Trophoblast cell (in vitro differentiated cells and primary cell): ENCODE results near the gene COQ6.
"Not testable (repeated sequence)": the region's sequence is repeated elsewhere in the genome, so short reads cannot be mapped to it uniquely, and the experiment has no call there.

Experiments
- DNase-seq, 2 donors: peaks; one replicate each; pipeline ENCODE4 v3.0.0-alpha.2; 2016
- H2AFZ ChIP-seq: 2 replicates; pipeline ENCODE4 v1.6.1; 2013; ENCODE audit warnings: low read length, moderate library complexity, mild to moderate bottlenecking; ENCODE audit not compliant: insufficient read depth, poor library complexity
- H2AK5ac ChIP-seq: 2 replicates; pipeline ENCODE4 v1.6.1; 2013; ENCODE audit warnings: mild to moderate bottlenecking, low read length
- H2BK120ac ChIP-seq: 2 replicates; pipeline ENCODE4 v1.6.1; 2013; ENCODE audit warnings: low read length, mild to moderate bottlenecking, moderate library complexity; ENCODE audit not compliant: insufficient read depth, poor library complexity
- H2BK12ac ChIP-seq: 2 replicates; pipeline ENCODE4 v1.6.1; 2013; ENCODE audit warnings: mild to moderate bottlenecking, low read length, moderate library complexity
- H2BK5ac ChIP-seq: 2 replicates; pipeline ENCODE4 v1.6.1; 2013; ENCODE audit warnings: low read length, low read depth, moderate library complexity, mild to moderate bottlenecking; ENCODE audit not compliant: poor library complexity
- H3K14ac ChIP-seq: 2 replicates; pipeline ENCODE4 v1.6.1; 2013; ENCODE audit warnings: mild to moderate bottlenecking, low read length
- H3K18ac ChIP-seq: 2 replicates; pipeline ENCODE4 v1.6.1; 2013; ENCODE audit warnings: mild to moderate bottlenecking, low read length
- H3K23ac ChIP-seq: 2 replicates; pipeline ENCODE4 v1.6.1; 2013; ENCODE audit warnings: low read length
- H3K27ac ChIP-seq: 2 replicates; pipeline ENCODE4 v1.5.1; 2013; ENCODE audit warnings: low read depth, mild to moderate bottlenecking, inconsistent platforms, low read length, moderate library complexity
- H3K27me3 ChIP-seq: 2 replicates; pipeline ENCODE4 v1.6.1; 2013; ENCODE audit warnings: inconsistent platforms, mild to moderate bottlenecking, low read length, moderate library complexity; ENCODE audit not compliant: insufficient read depth
- H3K36me3 ChIP-seq, 2 experiments: 1 replicate in 1 of 2; 2 replicates in 1 of 2; pipeline ENCODE4 v1.6.1; 2013; ENCODE audit warnings: low read length in 2 of 2, mild to moderate bottlenecking in 2 of 2, moderate library complexity in 1 of 2; ENCODE audit not compliant: insufficient read depth in 2 of 2, control insufficient read depth in 1 of 2
- H3K4ac ChIP-seq: 2 replicates; pipeline ENCODE4 v1.6.1; 2013; ENCODE audit warnings: low read depth, mild to moderate bottlenecking, low read length, moderate library complexity
- H3K4me1 ChIP-seq, 2 experiments: 1 replicate in 1 of 2; 2 replicates in 1 of 2; pipeline ENCODE4 v1.6.1; 2013; ENCODE audit warnings: low read length in 2 of 2, mild to moderate bottlenecking in 2 of 2, moderate library complexity in 1 of 2; ENCODE audit not compliant: insufficient read depth in 2 of 2, control insufficient read depth in 1 of 2
- H3K4me2 ChIP-seq: 2 replicates; pipeline ENCODE4 v1.6.1; 2013; ENCODE audit warnings: inconsistent platforms, mild to moderate bottlenecking, low read length, moderate library complexity
- H3K4me3 ChIP-seq: 2 replicates; pipeline ENCODE4 v1.5.1; 2013; ENCODE audit warnings: mild to moderate bottlenecking, low read depth, low read length, inconsistent platforms
- H3K79me1 ChIP-seq: one replicate; pipeline ENCODE4 v1.6.1; 2013; ENCODE audit warnings: low read length
- H3K79me2 ChIP-seq: 2 replicates; pipeline ENCODE4 v1.6.1; 2013; ENCODE audit warnings: low read length, mild to moderate bottlenecking; ENCODE audit not compliant: control insufficient read depth, insufficient read depth, poor library complexity
- H3K9ac ChIP-seq: 2 replicates; pipeline ENCODE4 v1.6.1; 2013; ENCODE audit warnings: mild to moderate bottlenecking, low read length
- H3K9me3 ChIP-seq: 2 replicates; pipeline ENCODE4 v1.6.1; 2013; ENCODE audit warnings: low read depth, mild to moderate bottlenecking, control low read depth, inconsistent platforms, low read length; ENCODE audit not compliant: insufficient read depth
- H4K12ac ChIP-seq: 2 replicates; pipeline ENCODE4 v1.6.1; 2013; ENCODE audit warnings: low read depth, mild to moderate bottlenecking, low read length, moderate library complexity
- H4K8ac ChIP-seq: 2 replicates; pipeline ENCODE4 v1.6.1; 2013; ENCODE audit warnings: low read depth, mild to moderate bottlenecking, low read length, moderate library complexity
- H4K91ac ChIP-seq: one replicate; pipeline ENCODE4 v1.6.1; 2013; ENCODE audit warnings: low read depth, mild to moderate bottlenecking, low read length, moderate library complexity
- WGBS: extraction: QIAGEN DNeasy Blood & Tissue Kit; methylation state at CpG from one replicate; pipeline ENCODE4 v1.1.7; 2013; ENCODE audit warnings: missing lambda C conversion rate; ENCODE audit not compliant: insufficient read length, insufficient coverage; ENCODE audit errors: extremely low coverage; 5-methylcytosine and 5-hydroxymethylcytosine counted together

Gene COQ6

DNA sequence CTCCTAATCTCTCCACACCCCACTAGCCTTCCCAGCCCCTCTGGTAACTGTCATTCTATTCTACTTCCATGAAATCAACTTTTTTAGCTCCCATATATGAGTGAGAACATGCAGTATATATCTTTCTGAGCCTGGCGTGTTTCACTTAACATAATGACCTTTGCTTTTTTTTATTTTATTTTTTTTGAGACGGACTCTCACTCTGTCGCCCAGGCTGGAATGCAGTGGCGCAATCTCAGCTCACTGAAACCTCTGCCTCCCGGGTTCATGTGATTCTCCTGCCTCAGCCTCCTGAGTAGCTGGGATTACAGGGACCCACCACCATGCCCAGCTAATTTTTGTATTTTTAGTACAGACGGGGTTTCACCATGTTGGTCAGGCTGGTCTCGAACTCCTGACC is 38.6 kb downstream of the COQ6 start:
- not testable (repeated sequence) for H3K4me2 ChIP-seq, H3K18ac ChIP-seq, H3K23ac ChIP-seq, H2BK120ac ChIP-seq, H3K79me2 ChIP-seq, H4K8ac ChIP-seq, H2BK5ac ChIP-seq, H3K4ac ChIP-seq, H2AK5ac ChIP-seq, H3K4me1 ChIP-seq, H4K91ac ChIP-seq, H2BK12ac ChIP-seq, H3K27ac ChIP-seq, H3K36me3 ChIP-seq, H4K12ac ChIP-seq, H3K9me3 ChIP-seq, DNase-seq, H3K27me3 ChIP-seq, H2AFZ ChIP-seq, H3K14ac ChIP-seq, H3K4me3 ChIP-seq, H3K9ac ChIP-seq, H3K79me1 ChIP-seq
- WGBS = no CpG with 5 or more reads among the region's 7 CpGs

GRCh38 chr14:73991092-73991491 is 41.0 kb downstream of the COQ6 start:
- no peak overlapping the region for H4K8ac ChIP-seq
- H3K4me1 ChIP-seq = no peaks in the 10 kb centered on the region
- H3K36me3 ChIP-seq = peaks cover 0 to 2% of the 10 kb centered on the region in 2 experiments
- no peak overlapping the region for H2BK120ac ChIP-seq
- H4K91ac ChIP-seq = no peak overlapping the region
- no peak for DNase-seq
- no peak overlapping the region for H4K12ac ChIP-seq
- no peak overlapping the region for H2BK5ac ChIP-seq
- H3K79me1 ChIP-seq = no peaks in the 10 kb centered on the region
- no peaks in the 10 kb centered on the region for H3K27me3 ChIP-seq
- no peak overlapping the region for H3K14ac ChIP-seq
- H3K4me3 ChIP-seq = no peak overlapping the region
- no peak overlapping the region for H2AFZ ChIP-seq
- no peak overlapping the region for H2BK12ac ChIP-seq
- no peak overlapping the region for H3K27ac ChIP-seq
- no peak overlapping the region for H3K9ac ChIP-seq
- H3K9me3 ChIP-seq = no peaks in the 10 kb centered on the region
- no peak overlapping the region for H2AK5ac ChIP-seq
- no peaks in the 10 kb centered on the region for H3K79me2 ChIP-seq
- WGBS = no CpG with 5 or more reads among the region's 4 CpGs
- H3K23ac ChIP-seq = no peak overlapping the region
- H3K4me2 ChIP-seq = no peak overlapping the region
- H3K4ac ChIP-seq = no peak overlapping the region
- H3K18ac ChIP-seq = no peak overlapping the region

GRCh38 chr14:73994926-73995325 is 44.8 kb downstream of the COQ6 start:
- H3K27ac ChIP-seq, H4K8ac ChIP-seq, H2AK5ac ChIP-seq, H3K9me3 ChIP-seq, H2BK12ac ChIP-seq, H3K18ac ChIP-seq, H3K36me3 ChIP-seq, H3K4me3 ChIP-seq, H2AFZ ChIP-seq, H4K91ac ChIP-seq, H3K9ac ChIP-seq, H3K27me3 ChIP-seq, H3K23ac ChIP-seq, H2BK120ac ChIP-seq, H3K14ac ChIP-seq, H3K4ac ChIP-seq, H3K79me2 ChIP-seq, H4K12ac ChIP-seq, H3K4me2 ChIP-seq, H2BK5ac ChIP-seq, H3K4me1 ChIP-seq, H3K79me1 ChIP-seq, DNase-seq: not testable (repeated sequence)
- WGBS = no CpG with 5 or more reads among the region's 7 CpGs

GRCh38 chr14:73995977-73996378 is 45.9 kb downstream of the COQ6 start:
- H3K36me3 ChIP-seq = no peaks in the 10 kb centered on the region
- no peak overlapping the region for H3K27ac ChIP-seq
- no peak overlapping the region for H2BK5ac ChIP-seq
- no peak for DNase-seq
- H3K4ac ChIP-seq = no peak overlapping the region
- no peaks in the 10 kb centered on the region for H3K79me2 ChIP-seq
- no peak overlapping the region for H4K8ac ChIP-seq
- no peak overlapping the region for H2AK5ac ChIP-seq
- WGBS = 100% methylated on average over 1 of the region's 8 CpGs
- no peak overlapping the region for H2BK12ac ChIP-seq
- H3K4me3 ChIP-seq = no peak overlapping the region
- H3K79me1 ChIP-seq = no peaks in the 10 kb centered on the region
- H3K14ac ChIP-seq = no peak overlapping the region
- H4K91ac ChIP-seq = no peak overlapping the region
- H3K18ac ChIP-seq = no peak overlapping the region
- H2BK120ac ChIP-seq = no peak overlapping the region
- no peak overlapping the region for H4K12ac ChIP-seq
- H3K4me2 ChIP-seq = no peak overlapping the region
- H3K9me3 ChIP-seq = no peaks in the 10 kb centered on the region
- H3K27me3 ChIP-seq = no peaks in the 10 kb centered on the region
- H3K9ac ChIP-seq = no peak overlapping the region
- H3K4me1 ChIP-seq = no peaks in the 10 kb centered on the region
- H3K23ac ChIP-seq = no peak overlapping the region
- no peak overlapping the region for H2AFZ ChIP-seq
